Skin of body (tissue), 2 donors: ENCODE results near the gene NAA10. TPM values are rescaled to one million over a fixed set of nuclear protein-coding genes. Genes with fewer than 3 reads are reported as not detected.

ENCODE experiments used
- DNase-seq: peaks from one replicate; lab custom pipeline; 2025; lab: John Stamatoyannopoulos, UW
- total RNA-seq: library from RNA; depleted of rRNA; stranded (reverse); fragments of >200 nt; gene quantifications from one replicate; pipeline ENCODE4 v1.2.3, GENCODE V29; 2014

The NAA10 gene
- total RNA-seq, 1 donor from 2014 or later = 25.9 TPM

DNA sequence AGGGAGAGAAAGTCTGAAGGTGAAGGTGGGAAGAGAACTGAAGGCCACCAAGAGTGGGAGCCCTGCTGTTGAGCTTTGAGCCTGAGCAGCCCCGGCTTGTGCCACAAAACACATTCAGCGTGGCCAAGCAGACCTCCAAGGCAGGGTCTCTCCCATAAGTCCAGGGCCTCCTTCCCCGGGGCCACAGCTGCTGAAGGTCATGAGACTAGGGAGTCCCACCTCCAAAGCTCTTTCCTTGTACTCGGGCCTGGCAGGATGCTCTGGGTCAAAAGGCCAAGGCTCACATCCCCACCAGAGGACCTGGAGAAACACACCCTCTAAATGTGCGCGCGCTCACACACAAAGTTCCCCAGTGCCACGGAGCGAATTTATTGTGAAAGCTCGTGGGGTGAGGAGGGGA, 5.3 kb downstream of the NAA10 start:
- DNase-seq = no peak

DNA sequence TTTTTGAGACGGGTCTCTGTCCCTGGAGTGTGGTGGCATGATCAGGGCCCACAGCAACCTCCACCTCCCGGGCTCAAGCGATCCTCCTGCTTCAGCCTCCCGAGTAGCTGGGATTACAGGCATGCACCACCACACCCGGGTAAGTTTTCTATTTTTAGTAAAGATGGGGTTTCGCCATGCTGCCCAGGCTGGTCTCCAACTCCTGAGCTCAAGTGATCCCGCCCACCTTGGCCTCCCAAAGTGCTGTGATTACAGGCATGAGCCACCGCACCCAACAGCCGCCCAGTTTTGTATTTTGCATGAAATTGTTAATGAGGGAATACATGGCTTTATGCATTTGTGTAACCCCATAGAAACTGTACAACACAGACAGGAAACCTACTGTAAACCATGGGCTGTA, 6.0 kb downstream of the NAA10 start:
- DNase-seq = no peak

- peak; percentile 93 for DNase-seq
These were observed 6.7 kb downstream of the NAA10 start for GRCh38 chrX:153927922-153928760.

GRCh38 chrX:153927672-153927921, 7.2 kb downstream of the NAA10 start:
- DNase-seq = no peak

GRCh38 chrX:153926858-153927671, 7.8 kb downstream of the NAA10 start:
- DNase-seq = peak; percentile 61

GRCh38 chrX:153926552-153926857, 8.3 kb downstream of the NAA10 start:
- DNase-seq = no peak

DNA sequence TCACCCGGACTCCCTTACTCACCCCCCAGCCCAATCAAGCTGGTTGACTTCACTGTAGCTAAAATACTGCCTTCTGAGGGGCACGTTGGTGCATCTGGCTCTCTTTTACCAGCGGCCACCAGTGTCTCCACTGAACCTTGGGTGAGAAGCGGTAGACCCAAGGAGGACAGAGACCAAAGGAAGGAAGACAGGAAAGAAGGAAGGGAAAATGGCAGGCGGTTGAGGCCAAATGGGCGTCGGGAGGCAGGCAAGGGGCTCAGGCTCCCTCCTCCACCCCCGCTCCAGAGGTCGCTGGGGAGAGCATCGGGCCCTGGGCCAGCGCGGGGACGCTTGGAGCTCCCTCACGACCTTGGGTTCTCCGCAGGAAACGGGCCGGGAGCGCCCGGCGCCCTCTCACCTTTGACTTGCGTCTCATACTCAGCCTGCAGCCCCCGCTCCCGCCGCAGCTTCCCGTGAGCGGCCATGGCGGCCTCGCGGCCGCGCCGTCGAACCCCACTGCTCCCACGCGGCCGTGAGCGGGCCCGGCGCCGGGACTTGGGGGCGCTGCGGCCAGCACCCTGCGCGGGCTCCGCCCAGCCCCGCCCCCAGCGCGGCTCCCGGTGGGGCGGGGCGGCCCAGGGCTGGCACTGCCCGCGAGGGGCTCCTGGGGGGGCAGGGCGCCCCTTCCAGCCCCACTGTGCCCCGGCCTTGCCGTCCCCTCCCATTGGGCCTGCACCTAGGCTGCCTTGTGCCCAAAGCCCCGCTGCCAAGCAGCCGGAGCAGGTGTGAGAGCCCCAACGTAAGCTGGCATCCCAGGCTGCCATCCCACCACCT, 8.9 kb downstream of the NAA10 start, which contains the start of gene ARHGAP4:
TSS of gene ARHGAP4 (minus strand) at position 526 of the 813 bp plus-strand sequence. CDS start at position 464, 62 bp downstream.
- no peak for DNase-seq

GRCh38 chrX:153925387-153925738, 9.5 kb downstream of the NAA10 start:
- DNase-seq = no peak

GRCh38 chrX:153924149-153924861, 10.5 kb downstream of the NAA10 start:
- no peak for DNase-seq

DNA sequence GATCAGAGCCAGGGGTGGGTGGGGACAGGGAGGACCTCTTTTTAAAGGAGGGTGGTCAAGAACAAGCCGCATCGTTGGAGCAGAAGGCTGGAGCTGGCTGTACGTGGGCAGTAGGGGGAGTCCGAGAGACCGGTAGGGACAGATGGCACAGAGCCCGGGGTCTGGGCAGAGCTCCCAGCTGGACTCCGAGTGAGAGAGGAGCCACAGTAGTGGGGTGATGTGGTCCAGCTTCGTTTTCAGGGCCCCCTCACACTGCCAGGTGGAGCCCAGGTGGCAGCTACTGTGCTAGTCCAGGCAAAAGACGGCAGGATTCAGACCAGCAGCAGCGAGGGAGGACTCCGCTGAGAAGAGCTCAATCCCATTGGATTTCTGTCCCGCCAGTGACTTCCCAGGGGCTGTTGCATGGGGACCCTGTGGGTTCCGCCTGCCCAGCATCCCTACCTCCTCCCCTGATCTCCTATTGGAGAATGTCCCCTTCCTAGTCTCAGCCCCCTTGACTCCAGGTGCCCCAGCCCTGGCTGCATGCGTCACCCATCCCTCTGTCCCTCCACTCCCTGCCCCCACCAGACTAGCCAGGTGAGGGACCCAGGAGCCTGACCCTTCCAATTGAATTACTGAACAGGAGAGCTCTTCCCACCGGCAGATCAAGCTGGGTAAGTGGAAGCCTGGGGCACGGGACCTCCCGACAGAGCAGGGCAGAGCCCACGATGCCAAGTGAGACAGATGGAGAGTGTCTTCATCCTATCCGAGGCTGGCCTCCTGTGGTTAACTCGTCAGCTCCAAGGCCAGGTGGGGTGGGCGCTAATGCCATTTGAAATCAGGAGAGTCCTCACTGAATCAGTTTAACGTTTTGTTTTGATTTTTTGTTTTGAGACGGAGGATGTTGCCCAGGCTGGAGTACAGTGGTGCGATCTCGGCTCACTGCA, 11.6 kb downstream of the NAA10 start:
- DNase-seq = no peak

- no peak for DNase-seq
These were observed 13.1 kb downstream of the NAA10 start for GRCh38 chrX:153921511-153922446.

GRCh38 chrX:153921070-153921469, 13.8 kb downstream of the NAA10 start:
- DNase-seq = no peak

DNA sequence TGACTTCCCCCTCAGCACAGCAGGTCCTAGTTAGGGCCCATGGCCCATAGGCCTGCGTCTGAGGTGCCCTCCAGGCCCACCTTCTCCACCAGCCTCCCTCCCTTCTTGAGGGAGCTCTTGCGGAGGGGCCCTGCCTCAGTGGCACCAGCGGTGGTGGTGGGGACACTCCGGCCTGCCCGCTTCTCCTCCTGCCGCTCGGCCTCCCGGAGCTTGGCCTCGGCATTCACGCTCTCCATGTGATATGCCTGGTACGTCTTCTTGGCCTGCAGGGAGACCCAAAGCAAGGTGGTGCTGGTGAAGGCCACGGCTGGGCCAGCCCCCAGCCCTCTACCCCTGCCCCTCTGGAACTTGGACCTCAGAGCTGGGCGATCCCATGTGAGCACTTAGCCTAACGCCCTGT, 14.3 kb downstream of the NAA10 start:
- no peak for DNase-seq

- DNase-seq = no peak
These were observed 15.6 kb downstream of the NAA10 start for GRCh38 chrX:153919281-153919680.

GRCh38 chrX:153917869-153918268, 17.0 kb downstream of the NAA10 start:
- no peak for DNase-seq

GRCh38 chrX:153913701-153914100, 21.1 kb downstream of the NAA10 start:
- no peak for DNase-seq

- no peak for DNase-seq
These were observed 21.6 kb downstream of the NAA10 start for GRCh38 chrX:153913211-153913610.

- no peak for DNase-seq
These were observed 23.0 kb downstream of the NAA10 start for GRCh38 chrX:153911798-153912197.

DNA sequence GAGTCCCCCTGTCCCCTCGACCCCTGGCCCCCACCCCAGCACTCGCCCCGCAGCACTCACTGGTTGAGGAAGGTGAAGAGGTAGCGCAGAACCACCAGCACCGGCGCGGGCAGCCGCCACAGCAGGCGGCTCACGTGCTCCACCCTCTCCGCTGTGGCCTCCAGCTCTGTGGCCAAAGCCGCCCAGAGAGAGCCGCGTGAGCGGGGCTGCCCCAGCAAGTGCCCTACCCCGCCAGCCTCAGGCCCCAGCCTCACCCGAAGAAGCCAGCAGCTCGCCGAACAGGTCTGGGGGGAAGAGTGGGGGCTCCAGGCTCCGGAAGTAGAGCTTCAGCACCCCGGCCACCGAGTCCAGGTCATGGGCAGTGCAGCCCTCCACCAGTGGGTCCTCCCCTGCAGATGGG, 24.4 kb downstream of the NAA10 start:
- no peak for DNase-seq
